ENCODE results near the gene ADRB1.

ADRB1 gene

DNA sequence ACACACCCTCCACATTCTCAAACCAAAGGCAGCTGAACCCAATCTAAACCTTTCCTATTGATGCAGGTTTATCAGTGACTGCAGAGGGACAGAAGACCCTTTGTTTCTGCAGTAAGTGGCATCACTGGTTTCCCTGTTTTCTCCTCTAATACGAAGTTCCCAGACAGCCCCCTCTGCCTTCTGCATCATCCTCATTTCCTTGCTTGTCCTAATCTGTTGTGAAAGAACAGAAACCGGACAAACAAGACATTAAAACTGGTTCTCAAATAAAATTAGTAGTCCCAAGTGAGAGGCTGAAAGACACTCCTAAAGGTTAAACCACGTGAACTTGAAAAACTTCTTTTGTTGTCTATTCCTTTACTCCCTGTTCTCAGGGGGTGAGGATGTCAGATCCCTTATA is 10.1 kb upstream of the ADRB1 start:
- no peak for TF ChIP-seq GATA3 (IDR thresholded peaks at IDR 0.05; ENCODE audit: low read depth, low read length)
- TF ChIP-seq GATA2 (IDR thresholded peaks at IDR 0.05; ENCODE audit: low read depth, low read length) = no peak

DNA sequence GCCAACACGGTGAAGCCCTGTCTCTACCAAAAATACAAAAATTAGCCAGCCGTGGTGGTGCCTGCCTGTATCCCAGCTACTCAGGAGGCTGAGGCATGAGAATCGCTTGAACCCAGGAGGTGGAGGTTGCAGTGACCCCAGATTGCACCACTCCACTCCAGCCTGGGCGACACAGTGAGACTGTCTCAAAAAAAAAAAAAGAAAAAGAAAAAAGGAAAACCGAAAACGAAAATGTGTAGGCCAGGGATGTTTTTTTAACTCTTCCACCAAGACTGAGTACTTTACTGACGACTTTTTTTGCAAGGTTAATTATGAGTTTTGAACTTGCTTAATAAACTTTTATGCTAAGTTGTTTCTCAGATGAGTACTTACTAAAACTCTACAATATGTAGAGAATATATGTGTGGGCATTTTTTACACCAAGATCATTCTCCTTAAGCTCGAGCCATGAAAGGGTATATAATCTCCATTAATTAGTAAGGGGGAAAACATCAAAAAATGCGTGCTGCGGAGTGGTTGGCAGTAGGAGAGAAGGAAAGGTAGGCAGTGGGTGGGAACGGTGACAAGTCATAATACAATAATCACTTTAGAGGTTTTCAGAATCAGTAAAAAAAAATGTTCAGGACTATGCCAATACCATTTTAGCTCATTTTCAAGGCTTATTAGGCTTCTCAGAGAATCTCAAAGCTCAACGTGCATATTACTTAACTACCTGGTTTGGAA is 8.6 kb upstream of the ADRB1 start:
- TF ChIP-seq GATA3 (IDR thresholded peaks at IDR 0.05; ENCODE audit: low read depth, low read length) = no peak
- no peak for TF ChIP-seq GATA2 (IDR thresholded peaks at IDR 0.05; ENCODE audit: low read depth, low read length)

- no peak for TF ChIP-seq GATA3 (IDR thresholded peaks at IDR 0.05; ENCODE audit: low read depth, low read length)
- no peak for TF ChIP-seq GATA2 (IDR thresholded peaks at IDR 0.05; ENCODE audit: low read depth, low read length)
These were observed 7.9 kb upstream of the ADRB1 start for GRCh38 chr10:114035791-114036190.

DNA sequence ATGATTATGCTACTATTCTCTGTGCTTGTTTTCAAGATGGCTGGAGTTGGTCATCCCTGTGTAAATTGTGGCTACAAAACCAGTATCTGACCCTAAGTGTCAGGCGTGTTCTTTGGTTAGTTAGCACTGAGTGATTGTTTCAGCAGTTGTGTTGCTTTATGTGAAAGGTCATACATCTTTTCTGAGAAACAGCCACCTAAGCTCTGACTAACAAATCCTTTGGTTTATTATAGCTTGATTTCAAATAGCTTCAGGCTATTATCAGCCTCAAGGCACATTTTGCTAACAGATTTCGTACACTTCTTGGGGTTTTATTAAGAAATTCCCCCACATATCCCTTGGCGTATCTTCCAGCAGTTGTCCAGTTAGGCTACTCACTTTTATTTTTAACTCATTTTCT is 4.8 kb upstream of the ADRB1 start:
- TF ChIP-seq GATA3 (IDR thresholded peaks at IDR 0.05; ENCODE audit: low read depth, low read length) = no peak
- no peak for TF ChIP-seq GATA2 (IDR thresholded peaks at IDR 0.05; ENCODE audit: low read depth, low read length)

GRCh38 chr10:114041166-114041565 is 2.5 kb upstream of the ADRB1 start:
- TF ChIP-seq GATA3 (IDR thresholded peaks at IDR 0.05; ENCODE audit: low read depth, low read length) = no peak
- TF ChIP-seq GATA2 (IDR thresholded peaks at IDR 0.05; ENCODE audit: low read depth, low read length) = no peak

DNA sequence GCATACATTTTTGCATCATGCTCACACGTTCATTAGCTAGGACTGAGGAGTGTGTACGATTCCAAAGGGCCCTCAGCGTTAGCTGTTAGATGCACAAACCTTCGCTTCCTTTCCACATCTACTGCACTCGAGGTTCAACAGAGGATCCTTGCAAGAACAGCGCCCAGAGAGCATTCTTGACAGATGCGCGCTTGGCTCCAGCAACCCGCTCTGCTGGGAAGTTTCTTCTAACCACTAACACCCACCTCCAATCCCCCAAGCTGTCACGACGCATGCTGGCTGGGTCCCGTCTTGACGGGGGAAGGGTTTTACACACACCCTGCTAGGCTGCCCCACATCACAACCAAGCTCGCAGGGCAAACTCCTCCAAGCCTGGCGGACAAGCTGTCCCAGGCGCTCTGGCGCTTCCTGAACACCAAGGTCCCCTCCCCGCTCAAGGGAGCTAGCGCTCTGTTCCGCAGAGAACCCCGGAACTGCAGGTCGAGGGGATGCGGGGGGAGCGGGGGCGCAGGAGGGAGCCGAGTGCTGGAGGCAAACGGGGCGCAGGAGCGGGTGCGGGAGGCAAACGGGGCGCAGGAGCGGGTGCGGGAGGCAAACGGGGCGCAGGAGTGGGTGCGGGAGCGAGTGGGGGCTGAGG is 653 bp upstream of the ADRB1 start:
- TF ChIP-seq GATA3 (IDR thresholded peaks at IDR 0.05; ENCODE audit: low read depth, low read length) (no peak), GATA2 (IDR thresholded peaks at IDR 0.05; ENCODE audit: low read depth, low read length) (no peak)

DNA sequence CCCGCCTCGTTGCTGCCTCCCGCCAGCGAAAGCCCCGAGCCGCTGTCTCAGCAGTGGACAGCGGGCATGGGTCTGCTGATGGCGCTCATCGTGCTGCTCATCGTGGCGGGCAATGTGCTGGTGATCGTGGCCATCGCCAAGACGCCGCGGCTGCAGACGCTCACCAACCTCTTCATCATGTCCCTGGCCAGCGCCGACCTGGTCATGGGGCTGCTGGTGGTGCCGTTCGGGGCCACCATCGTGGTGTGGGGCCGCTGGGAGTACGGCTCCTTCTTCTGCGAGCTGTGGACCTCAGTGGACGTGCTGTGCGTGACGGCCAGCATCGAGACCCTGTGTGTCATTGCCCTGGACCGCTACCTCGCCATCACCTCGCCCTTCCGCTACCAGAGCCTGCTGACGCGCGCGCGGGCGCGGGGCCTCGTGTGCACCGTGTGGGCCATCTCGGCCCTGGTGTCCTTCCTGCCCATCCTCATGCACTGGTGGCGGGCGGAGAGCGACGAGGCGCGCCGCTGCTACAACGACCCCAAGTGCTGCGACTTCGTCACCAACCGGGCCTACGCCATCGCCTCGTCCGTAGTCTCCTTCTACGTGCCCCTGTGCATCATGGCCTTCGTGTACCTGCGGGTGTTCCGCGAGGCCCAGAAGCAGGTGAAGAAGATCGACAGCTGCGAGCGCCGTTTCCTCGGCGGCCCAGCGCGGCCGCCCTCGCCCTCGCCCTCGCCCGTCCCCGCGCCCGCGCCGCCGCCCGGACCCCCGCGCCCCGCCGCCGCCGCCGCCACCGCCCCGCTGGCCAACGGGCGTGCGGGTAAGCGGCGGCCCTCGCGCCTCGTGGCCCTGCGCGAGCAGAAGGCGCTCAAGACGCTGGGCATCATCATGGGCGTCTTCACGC is 825 bp downstream of the ADRB1 start:
- TF ChIP-seq GATA2 (IDR thresholded peaks at IDR 0.05; ENCODE audit: low read depth, low read length) = no peak
- no peak for TF ChIP-seq GATA3 (IDR thresholded peaks at IDR 0.05; ENCODE audit: low read depth, low read length)

GRCh38 chr10:114045136-114046086 is 1.7 kb downstream of the ADRB1 start:
- TF ChIP-seq GATA3 (IDR thresholded peaks at IDR 0.05; ENCODE audit: low read depth, low read length) (no peak), GATA2 (IDR thresholded peaks at IDR 0.05; ENCODE audit: low read depth, low read length) (no peak)

GRCh38 chr10:114046087-114046458 is 2.4 kb downstream of the ADRB1 start:
- TF ChIP-seq GATA2 (IDR thresholded peaks at IDR 0.05; ENCODE audit: low read depth, low read length) (no peak), GATA3 (IDR thresholded peaks at IDR 0.05; ENCODE audit: low read depth, low read length) (no peak)

DNA sequence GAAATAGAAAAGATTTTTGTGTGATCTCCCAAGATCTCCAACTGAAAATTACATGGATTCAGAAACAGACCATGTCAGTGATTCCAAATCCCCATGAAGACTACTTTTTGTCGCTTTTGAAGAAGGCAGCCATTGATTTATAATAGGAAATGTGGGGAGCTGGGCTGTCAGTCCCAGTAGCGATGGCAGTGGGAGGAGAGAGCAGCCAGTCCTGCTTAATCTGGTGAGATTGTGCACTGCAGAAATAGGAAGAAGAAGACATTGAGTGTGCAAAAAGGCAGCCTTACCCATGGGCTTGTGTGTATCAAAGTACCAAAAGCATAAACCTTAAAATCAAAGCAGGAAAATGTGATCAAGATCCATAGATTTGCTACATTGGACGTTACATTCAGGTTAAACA is 4.8 kb downstream of the ADRB1 start:
- TF ChIP-seq GATA3 (IDR thresholded peaks at IDR 0.05; ENCODE audit: low read depth, low read length) (no peak), GATA2 (IDR thresholded peaks at IDR 0.05; ENCODE audit: low read depth, low read length) (no peak)

- TF ChIP-seq GATA2 (IDR thresholded peaks at IDR 0.05; ENCODE audit: low read depth, low read length) = no peak
These were observed 8.0 kb downstream of the ADRB1 start for GRCh38 chr10:114051714-114052113.

- no peak for TF ChIP-seq GATA3 (IDR thresholded peaks at IDR 0.05; ENCODE audit: low read depth, low read length)
- TF ChIP-seq GATA2 (IDR thresholded peaks at IDR 0.05; ENCODE audit: low read depth, low read length) = no peak
These were observed 8.6 kb downstream of the ADRB1 start for GRCh38 chr10:114052255-114052654.

DNA sequence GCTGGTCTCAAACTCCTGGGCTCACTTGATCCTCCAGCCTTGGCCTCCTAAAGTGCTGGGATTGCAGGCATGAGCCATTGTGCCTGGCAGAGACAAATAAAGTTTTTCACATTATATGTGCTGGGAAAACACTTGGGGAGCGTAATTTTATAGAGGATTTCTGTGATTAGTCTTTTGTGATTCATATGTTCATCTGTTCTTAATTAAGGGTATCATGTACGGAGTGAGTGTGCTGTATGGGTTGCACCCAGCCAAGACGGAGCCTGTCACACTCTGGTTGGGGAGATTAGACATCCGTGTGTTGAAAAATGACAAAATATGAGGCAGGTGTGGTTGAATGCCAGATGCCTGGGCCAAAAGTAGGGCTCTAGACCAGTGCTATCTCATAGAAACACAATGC is 10.3 kb downstream of the ADRB1 start:
- TF ChIP-seq GATA3 (IDR thresholded peaks at IDR 0.05; ENCODE audit: low read depth, low read length) (no peak), GATA2 (IDR thresholded peaks at IDR 0.05; ENCODE audit: low read depth, low read length) (no peak)

- TF ChIP-seq GATA2 (IDR thresholded peaks at IDR 0.05; ENCODE audit: low read depth, low read length) (no peak), GATA3 (IDR thresholded peaks at IDR 0.05; ENCODE audit: low read depth, low read length) (no peak)
These were observed 14.2 kb downstream of the ADRB1 start for GRCh38 chr10:114057855-114058254.
